Measurements from ENCODE around the gene YBEY. TPM values are rescaled to one million over a fixed set of nuclear protein-coding genes. Genes with fewer than 3 reads are reported as not detected.

The YBEY gene
- total RNA-seq, 1 experiment from 2014 or later, result 38.2 TPM

- Histone ChIP-seq H3K79me2 (ENCODE audit: low read length) (no peaks in the 10 kb centered on the region), H3K4me3 (ENCODE audit: low read length) (no peak overlapping the region), H3K27ac (ENCODE audit: low read length) (no peak overlapping the region), H4K20me1 (ENCODE audit: low read length) (no peaks in the 10 kb centered on the region), H3K9me3 (ENCODE audit: low read length) (no peaks in the 10 kb centered on the region), H3K9me2 (replicated peaks; ENCODE audit: low read length) (no peaks in the 10 kb centered on the region), H3K4me1 (ENCODE audit: insufficient read depth, low read length) (no peaks in the 10 kb centered on the region), H3K4me2 (ENCODE audit: low read length) (no peak overlapping the region), H3K36me3 (ENCODE audit: low read depth, low read length) (peaks cover 66% of the 10 kb centered on the region), H3K27me3 (ENCODE audit: low read length) (no peaks in the 10 kb centered on the region), H3K9ac (ENCODE audit: low read length) (no peak overlapping the region), H2AFZ (ENCODE audit: low read length) (no peak overlapping the region), H3F3A (ENCODE audit: low read length, unreplicated experiment) (no peaks in the 10 kb centered on the region)
- DNase-seq (no peak), ATAC-seq (no peak)
- TF ChIP-seq EZH2 (IDR thresholded peaks at IDR 0.05; ENCODE audit: low read length, unreplicated experiment), result no peak
- no peak for TF ChIP-seq EZH2phosphoT487 (IDR thresholded peaks at IDR 0.05; ENCODE audit: borderline replicate concordance, low read length)
- TF ChIP-seq CTCF (conservative IDR thresholded peaks at IDR 0.05; ENCODE audit: low read depth, low read length), result no peak
- CTCF ChIA-PET, result interaction anchor here (0.7 kb wide), 1 partner anchor 18 kb away, joined by 4 read pairs; no protein-coding TSS in a partner anchor
- intact Hi-C loops (cut with micrococcal nuclease), result no loop called here
- POLR2A ChIA-PET (ENCODE audit: unreplicated experiment), result no interaction called here
- BruUV-seq (replicated peaks), result no TSS peak
Observed at GRCh38 chr21:46252840-46253239, 33.3 kb upstream of the YBEY start.

- no peak for ATAC-seq
Observed at GRCh38 chr21:46253610-46254124, 32.5 kb upstream of the YBEY start.

More at GRCh38 chr21:46253610-46254124, 32.5 kb upstream of the YBEY start:
- Histone ChIP-seq H3K36me3 (ENCODE audit: low read depth, low read length) (peaks cover 67% of the 10 kb centered on the region), H3K4me1 (ENCODE audit: insufficient read depth, low read length) (no peaks in the 10 kb centered on the region), H3F3A (ENCODE audit: low read length, unreplicated experiment) (no peaks in the 10 kb centered on the region), H3K4me2 (ENCODE audit: low read length) (no peak overlapping the region), H3K4me3 (ENCODE audit: low read length) (no peak overlapping the region), H3K9ac (ENCODE audit: low read length) (no peak overlapping the region), H3K27ac (ENCODE audit: low read length) (no peak overlapping the region), H3K27me3 (ENCODE audit: low read length) (no peaks in the 10 kb centered on the region), H3K9me3 (ENCODE audit: low read length) (no peaks in the 10 kb centered on the region), H4K20me1 (ENCODE audit: low read length) (no peaks in the 10 kb centered on the region), H3K9me2 (replicated peaks; ENCODE audit: low read length) (no peaks in the 10 kb centered on the region), H3K79me2 (ENCODE audit: low read length) (no peaks in the 10 kb centered on the region), H2AFZ (ENCODE audit: low read length) (no peak overlapping the region)
- intact Hi-C loops (cut with micrococcal nuclease), result no loop called here
- no TSS peak for BruUV-seq (replicated peaks)
- ChIA-PET CTCF (no interaction called here), POLR2A (ENCODE audit: unreplicated experiment) (no interaction called here)
- no peak for DNase-seq
- no peak for TF ChIP-seq EZH2phosphoT487 (IDR thresholded peaks at IDR 0.05; ENCODE audit: borderline replicate concordance, low read length)
- TF ChIP-seq EZH2 (IDR thresholded peaks at IDR 0.05; ENCODE audit: low read length, unreplicated experiment), result no peak
- TF ChIP-seq CTCF (conservative IDR thresholded peaks at IDR 0.05; ENCODE audit: low read depth, low read length), result no peak

All from PC-3 (cell line).